Regular cardiac myocyte (primary cell): Measurements from ENCODE around the gene GAPT. TPM values are rescaled to one million over a fixed set of nuclear protein-coding genes. Genes with fewer than 3 reads are reported as not detected.

Experiments
- total RNA-seq: library from RNA; depleted of rRNA; stranded (reverse); fragments of >200 nt; gene quantifications from 2 replicates; pipeline ENCODE4 v1.2.3, GENCODE V29; 2014

The GAPT gene
- total RNA-seq, result not detected in 2 replicates

DNA sequence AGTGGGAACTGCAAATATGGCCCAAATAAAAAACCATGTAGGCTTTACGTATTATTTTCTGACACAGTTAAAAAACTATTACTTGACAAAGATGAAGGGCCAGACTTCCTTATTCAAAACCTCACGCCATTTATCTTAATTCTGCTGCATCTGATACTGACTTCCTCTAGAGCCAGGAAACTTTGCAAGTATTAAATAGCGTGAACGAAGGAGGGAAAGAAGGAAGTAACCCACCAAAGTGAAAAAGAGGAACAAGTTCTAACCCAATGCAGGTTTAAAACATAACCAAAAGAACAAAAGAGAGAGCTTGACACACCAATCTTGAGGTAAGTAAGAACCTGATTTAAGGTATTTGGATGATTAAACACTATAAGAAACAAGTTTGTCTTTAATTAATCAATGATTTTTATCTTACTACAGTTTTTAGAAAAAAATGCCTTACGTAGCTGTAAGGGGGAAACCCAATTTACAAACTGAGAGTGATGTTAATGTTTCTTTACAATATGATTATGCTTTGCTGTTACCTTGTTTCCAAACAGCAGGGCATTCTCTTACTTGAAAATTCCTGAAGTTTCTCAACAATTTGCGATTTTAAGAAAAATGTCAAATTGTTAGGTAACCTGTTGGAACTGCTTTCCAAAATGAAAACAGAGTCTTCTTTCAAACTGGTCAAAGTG, at the start of gene GAPT:
Gene GAPT, plus strand, starts transcription at position 220 of the 677 bp plus-strand sequence. CDS start 3,102 bp downstream, outside the sequence.

DNA sequence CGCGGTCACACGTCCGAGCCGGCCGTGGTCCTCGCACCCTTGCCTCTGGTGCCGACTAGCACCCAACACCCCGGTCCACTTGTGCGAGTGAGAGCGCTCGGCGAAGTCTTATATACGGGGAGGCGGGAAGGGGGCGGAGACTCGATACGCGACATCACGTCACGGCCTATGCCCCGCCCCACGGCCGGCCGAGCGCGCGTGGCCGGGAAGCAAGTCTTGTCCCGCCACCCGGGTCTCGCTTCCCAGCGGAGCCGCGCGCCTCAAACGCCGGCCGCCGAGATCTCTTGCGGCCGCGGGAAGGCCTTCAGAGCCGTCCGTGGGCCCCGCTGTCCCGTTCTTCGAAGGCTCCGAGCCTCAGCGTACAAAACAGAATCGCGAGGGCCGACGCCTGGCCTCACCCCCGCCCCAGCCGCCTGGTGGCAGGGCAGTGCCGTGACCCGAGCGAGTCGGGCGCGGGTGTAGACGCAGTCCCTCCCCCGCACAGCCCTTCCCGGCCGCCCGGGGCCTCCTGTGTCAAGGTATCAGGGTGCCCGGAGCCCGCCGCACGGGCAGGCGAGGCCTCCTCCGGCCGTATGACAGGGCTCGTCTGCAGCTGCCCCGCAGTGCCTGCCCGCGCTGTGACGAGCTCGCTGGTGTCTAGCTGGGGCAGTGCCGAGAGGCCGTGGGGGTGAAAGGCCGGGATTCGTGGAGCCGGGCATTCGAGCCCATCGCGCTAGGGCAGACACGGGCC, 31.1 kb upstream of the GAPT start, which contains the start of gene PLK2:
Gene PLK2, minus strand, starts transcription at position 85 of the 730 bp plus-strand sequence. CDS start 127 bp downstream, outside the sequence.

Other genes with a start within 250 kb of the GAPT start
- 401 and 653 TPM in 2 replicates for gene PLK2, start 31.3 kb upstream of the GAPT start, total RNA-seq
- gene RAB3C, start 91.6 kb downstream of the GAPT start, total RNA-seq, result not detected in 2 replicates